ENCODE results near the gene CRAMP1. TPM values are rescaled to one million over a fixed set of nuclear protein-coding genes. Genes with fewer than 3 reads are reported as not detected.
"Not testable (repeated sequence)": the region's sequence is repeated elsewhere in the genome, so short reads cannot be mapped to it uniquely, and the experiment has no call there.

CRAMP1 gene
- total RNA-seq, 1 donor from 2014 or later: 24.1 TPM

DNA sequence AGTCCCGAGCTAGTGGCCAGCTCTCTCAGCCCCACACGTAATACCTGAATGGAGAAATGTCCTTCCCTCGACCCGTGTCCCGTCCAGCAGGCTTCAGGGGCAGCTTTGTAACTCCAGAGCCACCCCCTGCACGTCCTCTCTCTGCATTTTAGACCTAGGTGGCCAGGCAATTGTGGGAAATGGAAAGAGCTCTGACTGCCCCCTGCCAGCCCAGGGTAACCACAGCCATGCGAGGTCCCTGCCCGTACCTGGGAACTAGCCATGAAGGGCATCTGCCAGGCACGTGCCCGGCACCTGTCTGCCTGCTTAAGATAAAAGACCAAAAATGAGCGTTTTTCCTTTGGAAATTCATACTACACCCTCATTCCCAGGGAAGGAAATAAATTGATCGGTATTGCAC lies 103.1 kb downstream of the CRAMP1 start:
- Histone ChIP-seq H3K27me3 (ENCODE audit: low read depth) (no peaks in the 10 kb centered on the region), H3K4me3 (no peak overlapping the region), H3K9me3 (no peaks in the 10 kb centered on the region), H3K4me1 (peaks cover 20% of the 10 kb centered on the region), H3K27ac (no peak overlapping the region), H3K36me3 (no peaks in the 10 kb centered on the region)
- ATAC-seq: no peak
- no peak for DNase-seq
- no peak for TF ChIP-seq CTCF (IDR thresholded peaks at IDR 0.05)
- intact Hi-C loops (cut with DNase I): no loop called here

DNA sequence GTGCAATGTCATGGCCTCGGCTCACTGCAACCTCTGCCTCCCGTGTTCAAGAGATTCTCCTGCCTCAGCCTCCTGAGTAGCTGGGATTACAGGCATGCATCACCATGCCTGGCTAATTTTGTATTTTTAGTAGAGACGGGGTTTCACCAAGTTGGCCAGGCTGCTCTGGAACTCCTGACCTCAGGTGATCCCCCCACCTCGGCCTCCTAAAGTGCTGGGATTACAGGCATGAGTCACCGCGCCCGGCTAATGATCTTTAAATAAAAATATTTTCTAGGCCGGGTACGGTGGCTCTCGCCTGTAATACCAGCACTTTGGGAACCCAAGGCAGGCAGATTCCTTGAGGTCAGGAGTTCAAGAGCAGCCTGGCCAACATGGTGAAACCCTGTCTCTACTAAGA lies 106.1 kb downstream of the CRAMP1 start:
- DNase-seq; ATAC-seq; intact Hi-C loops (cut with DNase I); H3K36me3 ChIP-seq; H3K4me3 ChIP-seq; H3K27ac ChIP-seq; H3K27me3 ChIP-seq (ENCODE audit: low read depth); H3K9me3 ChIP-seq: not testable (repeated sequence)
- peaks cover 38% of the 10 kb centered on the region for H3K4me1 ChIP-seq

GRCh38 chr16:1719559-1720229 lies 107.5 kb downstream of the CRAMP1 start:
- H3K27me3 ChIP-seq (ENCODE audit: low read depth); H3K4me3 ChIP-seq; H3K36me3 ChIP-seq; H3K9me3 ChIP-seq; DNase-seq; intact Hi-C loops (cut with DNase I): not testable (repeated sequence)
- H3K4me1 ChIP-seq: peaks cover 38% of the 10 kb centered on the region
- peak; percentile 54 to 74 for ATAC-seq
- peak overlapping the region; percentile 27 for H3K27ac ChIP-seq

DNA sequence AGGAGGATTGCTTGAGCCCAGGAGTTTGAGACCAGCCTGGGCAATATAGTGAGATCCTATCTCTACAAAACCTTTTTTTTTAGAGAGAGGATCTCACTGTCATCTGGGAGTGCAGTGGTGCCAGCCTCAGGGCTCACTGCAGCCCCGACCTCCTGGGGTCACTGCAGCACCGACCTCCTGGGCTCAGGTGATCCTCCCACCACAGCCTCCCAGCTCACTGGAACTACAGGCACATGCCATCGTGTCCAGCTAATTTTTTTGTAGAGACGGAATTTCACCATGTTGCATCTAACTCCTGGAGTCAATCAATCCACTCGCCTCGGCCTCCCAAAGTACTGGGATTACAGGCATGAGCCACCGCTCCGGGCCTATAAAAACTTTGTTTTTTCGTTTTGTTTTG lies 109.2 kb downstream of the CRAMP1 start:
- Histone ChIP-seq H3K4me1 (peaks cover 38% of the 10 kb centered on the region), H3K27ac (peak overlapping the region; percentile 64), H3K4me3 (no peak overlapping the region), H3K9me3 (no peaks in the 10 kb centered on the region), H3K27me3 (ENCODE audit: low read depth) (no peaks in the 10 kb centered on the region), H3K36me3 (peaks cover 17% of the 10 kb centered on the region)
- no peak for DNase-seq
- intact Hi-C loops (cut with DNase I): no loop called here
- no peak for TF ChIP-seq CTCF (IDR thresholded peaks at IDR 0.05)
- no peak for ATAC-seq

DNA sequence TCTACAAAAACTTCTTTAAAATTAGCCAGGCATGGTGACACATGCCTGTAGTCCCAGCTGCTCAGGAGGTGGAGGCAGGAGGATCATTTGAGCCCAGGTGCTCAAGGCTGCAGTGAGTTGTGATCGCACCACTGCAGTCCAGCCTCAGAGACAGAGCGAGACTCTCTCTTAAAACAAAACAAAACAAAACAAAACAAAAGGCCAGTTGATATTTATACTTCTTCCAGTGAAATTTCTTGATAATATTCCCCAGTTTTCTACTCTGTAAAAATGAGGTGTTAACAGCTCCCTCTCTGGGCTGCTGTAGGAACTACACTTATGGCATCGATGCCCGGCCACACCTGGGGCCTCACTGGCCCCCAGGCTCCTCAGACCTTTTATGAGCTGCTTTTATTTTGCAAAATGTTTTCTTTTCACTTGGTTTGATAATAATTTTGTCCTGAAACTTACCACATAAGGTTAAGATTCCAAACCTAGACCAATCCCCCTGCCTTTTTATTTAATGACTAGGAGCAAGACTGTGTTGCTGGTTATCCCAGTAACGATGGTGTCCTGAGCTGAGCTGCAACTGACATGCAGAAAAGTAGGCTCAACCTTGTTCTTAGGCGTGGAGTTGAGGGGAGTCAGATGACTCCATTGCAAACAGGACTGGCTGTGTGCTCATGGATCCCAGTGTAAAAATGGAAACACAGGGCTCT lies 111.4 kb downstream of the CRAMP1 start:
- Histone ChIP-seq H3K4me3 (no peak overlapping the region), H3K27me3 (ENCODE audit: low read depth) (no peaks in the 10 kb centered on the region), H3K9me3 (no peaks in the 10 kb centered on the region), H3K36me3 (peaks cover 30% of the 10 kb centered on the region), H3K27ac (no peak overlapping the region), H3K4me1 (peaks cover 38% of the 10 kb centered on the region)
- no peak for DNase-seq
- intact Hi-C loops (cut with DNase I): no loop called here
- peak; percentile 85 for TF ChIP-seq CTCF (IDR thresholded peaks at IDR 0.05)
- peak; percentile 50 to 58 for ATAC-seq

DNA sequence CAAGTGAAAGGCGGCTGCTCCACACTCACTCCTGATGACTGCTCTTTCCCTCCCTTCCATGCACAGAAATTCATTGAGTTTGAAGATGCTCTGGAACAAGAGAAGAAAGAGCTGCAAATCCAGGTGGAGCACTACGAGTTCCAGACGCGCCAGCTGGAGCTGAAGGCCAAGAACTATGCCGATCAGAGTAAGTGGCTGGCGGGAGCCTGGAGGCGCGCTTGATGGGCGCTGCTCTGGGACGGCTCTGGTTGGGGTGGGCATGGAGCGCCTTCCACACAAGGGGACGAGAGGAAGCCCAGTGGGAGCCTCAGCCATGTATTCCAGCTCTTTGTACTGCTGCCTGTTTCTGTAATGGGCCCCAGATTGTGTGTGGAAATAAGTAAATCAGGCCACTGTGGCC lies 112.3 kb downstream of the CRAMP1 start:
- peaks cover 39% of the 10 kb centered on the region for H3K36me3 ChIP-seq
- intact Hi-C loops (cut with DNase I): no loop called here

More for the DNA sequence above, 112.3 kb downstream of the CRAMP1 start:
- no peak overlapping the region for H3K4me3 ChIP-seq
- peaks cover 33% of the 10 kb centered on the region for H3K4me1 ChIP-seq
- no peaks in the 10 kb centered on the region for H3K9me3 ChIP-seq
- TF ChIP-seq CTCF (IDR thresholded peaks at IDR 0.05): no peak
- no peaks in the 10 kb centered on the region for H3K27me3 ChIP-seq (ENCODE audit: low read depth)
- H3K27ac ChIP-seq: no peak overlapping the region
- DNase-seq (no peak), ATAC-seq (no peak)
